ENCODE measurements around the gene ACOXL. TPM values are rescaled to one million over a fixed set of nuclear protein-coding genes. Genes with fewer than 3 reads are reported as not detected.

ACOXL gene
- total and polyA plus RNA-seq, 10 of the 15 experiments (the other 5 are each of a cell fraction or from before 2014, with no cell fraction given): 0.05 to 1.3 (median 0.71) TPM

DNA sequence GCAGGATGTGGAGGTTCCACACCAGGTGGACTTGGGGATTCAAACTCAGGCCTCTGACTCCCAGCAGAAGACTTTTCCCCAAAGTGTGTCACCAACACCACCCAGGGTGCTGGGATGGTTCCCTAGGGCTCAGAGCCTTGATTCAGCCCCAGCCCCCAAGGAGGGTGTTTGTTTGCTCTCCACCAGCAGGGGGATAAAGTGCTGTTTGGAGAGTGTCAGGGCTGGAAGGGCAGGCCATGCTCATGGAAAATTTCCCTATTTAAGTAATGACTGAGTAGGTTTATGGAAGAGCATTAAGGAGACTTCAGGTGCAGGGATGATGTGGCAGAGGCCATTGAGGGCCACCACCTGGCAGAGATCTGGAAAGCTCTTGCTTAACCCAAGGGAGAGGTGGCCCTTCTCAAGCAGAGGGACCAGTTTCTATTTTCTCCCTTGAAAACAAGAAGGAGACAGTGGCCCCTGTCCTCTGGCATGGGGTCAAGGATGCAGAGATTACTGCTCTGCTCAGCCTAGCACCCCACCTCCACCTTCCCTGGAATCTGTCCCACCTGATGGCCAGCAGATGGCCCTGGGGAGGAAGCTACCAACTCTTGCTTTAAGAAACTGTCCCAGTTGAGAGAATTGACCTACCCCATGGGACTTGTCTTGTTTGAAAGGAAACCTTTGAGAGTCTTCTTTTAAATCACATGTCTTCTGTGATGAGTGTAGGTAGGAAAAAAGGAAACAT lies 122.1 kb downstream of the ACOXL start (continued):
- TF ChIP-seq, protein P1, sequence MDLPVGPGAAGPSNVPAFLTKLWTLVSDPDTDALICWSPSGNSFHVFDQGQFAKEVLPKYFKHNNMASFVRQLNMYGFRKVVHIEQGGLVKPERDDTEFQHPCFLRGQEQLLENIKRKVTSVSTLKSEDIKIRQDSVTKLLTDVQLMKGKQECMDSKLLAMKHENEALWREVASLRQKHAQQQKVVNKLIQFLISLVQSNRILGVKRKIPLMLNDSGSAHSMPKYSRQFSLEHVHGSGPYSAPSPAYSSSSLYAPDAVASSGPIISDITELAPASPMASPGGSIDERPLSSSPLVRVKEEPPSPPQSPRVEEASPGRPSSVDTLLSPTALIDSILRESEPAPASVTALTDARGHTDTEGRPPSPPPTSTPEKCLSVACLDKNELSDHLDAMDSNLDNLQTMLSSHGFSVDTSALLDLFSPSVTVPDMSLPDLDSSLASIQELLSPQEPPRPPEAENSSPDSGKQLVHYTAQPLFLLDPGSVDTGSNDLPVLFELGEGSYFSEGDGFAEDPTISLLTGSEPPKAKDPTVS (IDR thresholded peaks at IDR 0.05; ENCODE audit: low read depth, low read length): no peak
- TF ChIP-seq RAD21 (IDR thresholded peaks at IDR 0.05; ENCODE audit: insufficient read depth, low read depth, low read length) (peak; percentile 47; the same call in 1 of the 2 replicates), SRF (IDR thresholded peaks at IDR 0.05; ENCODE audit: low read depth in 2 of 2, low read length in 2 of 2) (no peak), CHD2 (IDR thresholded peaks at IDR 0.05; ENCODE audit: borderline replicate concordance, low read depth, low read length) (no peak), EGR1 (IDR thresholded peaks at IDR 0.05; ENCODE audit: borderline replicate concordance in 1 of 2, low read depth in 2 of 2, low read length in 2 of 2) (no peak), IKZF2 (IDR thresholded peaks at IDR 0.05) (no peak), TARDBP (IDR thresholded peaks at IDR 0.05; ENCODE audit: borderline replicate concordance) (no peak), FOXM1 (IDR thresholded peaks at IDR 0.05; ENCODE audit: low read depth, low read length) (no peak), NR2C2 (IDR thresholded peaks at IDR 0.05; ENCODE audit: borderline replicate concordance, control insufficient read depth, insufficient read length, low read depth) (no peak), PML (IDR thresholded peaks at IDR 0.05; ENCODE audit: low read length) (no peak), BMI1 (IDR thresholded peaks at IDR 0.05; ENCODE audit: borderline replicate concordance) (no peak), JUND (IDR thresholded peaks at IDR 0.05; ENCODE audit: low read depth, low read length) (no peak), RBBP5 (conservative IDR thresholded peaks at IDR 0.05) (no peak), E2F8 (IDR thresholded peaks at IDR 0.05; ENCODE audit: low read depth, partially characterized antibody) (no peak), NR2F1 (conservative IDR thresholded peaks at IDR 0.05) (no peak)
- TF ChIP-seq, protein P2, sequence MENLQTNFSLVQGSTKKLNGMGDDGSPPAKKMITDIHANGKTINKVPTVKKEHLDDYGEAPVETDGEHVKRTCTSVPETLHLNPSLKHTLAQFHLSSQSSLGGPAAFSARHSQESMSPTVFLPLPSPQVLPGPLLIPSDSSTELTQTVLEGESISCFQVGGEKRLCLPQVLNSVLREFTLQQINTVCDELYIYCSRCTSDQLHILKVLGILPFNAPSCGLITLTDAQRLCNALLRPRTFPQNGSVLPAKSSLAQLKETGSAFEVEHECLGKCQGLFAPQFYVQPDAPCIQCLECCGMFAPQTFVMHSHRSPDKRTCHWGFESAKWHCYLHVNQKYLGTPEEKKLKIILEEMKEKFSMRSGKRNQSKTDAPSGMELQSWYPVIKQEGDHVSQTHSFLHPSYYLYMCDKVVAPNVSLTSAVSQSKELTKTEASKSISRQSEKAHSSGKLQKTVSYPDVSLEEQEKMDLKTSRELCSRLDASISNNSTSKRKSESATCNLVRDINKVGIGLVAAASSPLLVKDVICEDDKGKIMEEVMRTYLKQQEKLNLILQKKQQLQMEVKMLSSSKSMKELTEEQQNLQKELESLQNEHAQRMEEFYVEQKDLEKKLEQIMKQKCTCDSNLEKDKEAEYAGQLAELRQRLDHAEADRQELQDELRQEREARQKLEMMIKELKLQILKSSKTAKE (IDR thresholded peaks at IDR 0.05; ENCODE audit: low read depth, poor library complexity, severe bottlenecking): no peak

All from GM12878 (cell line).